Dendritic cell treated with granulocyte-macrophage colony-stimulating factor and Interleukin-4, amounts not matched to agents 40 ng/mL and 50 ng/mL, for 4 days (primary cell): ENCODE measurements around the gene SLC6A2.
"Not testable (repeated sequence)": the region's sequence is repeated elsewhere in the genome, so short reads cannot be mapped to it uniquely, and the experiment has no call there.

Experiments used
- H3K27ac Mint-ChIP-seq: one replicate; pipeline ENCODE4 v1.8.0; 2022; ENCODE audit warnings: mild to moderate bottlenecking, mixed read lengths
- H3K27me3 Mint-ChIP-seq: one replicate; pipeline ENCODE4 v1.8.0; 2022; ENCODE audit warnings: mild to moderate bottlenecking, mixed read lengths
- H3K36me3 Mint-ChIP-seq: one replicate; pipeline ENCODE4 v1.8.0; 2022; ENCODE audit warnings: low read depth, mixed read lengths
- H3K4me1 Mint-ChIP-seq: one replicate; pipeline ENCODE4 v1.8.0; 2022; ENCODE audit warnings: low read depth, mixed read lengths
- H3K4me3 Mint-ChIP-seq: one replicate; pipeline ENCODE4 v1.8.0; 2022; ENCODE audit warnings: mild to moderate bottlenecking, moderate library complexity, mixed read lengths
- H3K9me3 Mint-ChIP-seq: one replicate; pipeline ENCODE4 v1.8.0; 2022; ENCODE audit warnings: mixed read lengths
- intact Hi-C: fragments of 100-400 bp; cut with micrococcal nuclease; formaldehyde crosslinking; loops from one replicate; pipeline ENCODE4 v1.15.0; 2022

Gene SLC6A2

GRCh38 chr16:55655897-55656681, at the start of gene SLC6A2:
Gene SLC6A2 (plus strand): TSS chr16:55655988. CDS start chr16:55656695, 707 bp downstream.
- H3K4me1 Mint-ChIP-seq: no peaks in the 10 kb centered on the region
- H3K36me3 Mint-ChIP-seq: no peaks in the 10 kb centered on the region
- H3K9me3 Mint-ChIP-seq: no peaks in the 10 kb centered on the region
- intact Hi-C loops: no loop called here
- H3K27me3 Mint-ChIP-seq: peaks cover 38% of the 10 kb centered on the region
- H3K4me3 Mint-ChIP-seq: no peak within 1 kb of the TSS
- H3K27ac Mint-ChIP-seq: no peak within 1 kb of the TSS

GRCh38 chr16:55613613-55614335, 42.0 kb upstream of the SLC6A2 start:
- Mint-ChIP-seq H3K4me3 (no peak overlapping the region), H3K27me3 (no peaks in the 10 kb centered on the region)
- intact Hi-C loops: no loop called here

DNA sequence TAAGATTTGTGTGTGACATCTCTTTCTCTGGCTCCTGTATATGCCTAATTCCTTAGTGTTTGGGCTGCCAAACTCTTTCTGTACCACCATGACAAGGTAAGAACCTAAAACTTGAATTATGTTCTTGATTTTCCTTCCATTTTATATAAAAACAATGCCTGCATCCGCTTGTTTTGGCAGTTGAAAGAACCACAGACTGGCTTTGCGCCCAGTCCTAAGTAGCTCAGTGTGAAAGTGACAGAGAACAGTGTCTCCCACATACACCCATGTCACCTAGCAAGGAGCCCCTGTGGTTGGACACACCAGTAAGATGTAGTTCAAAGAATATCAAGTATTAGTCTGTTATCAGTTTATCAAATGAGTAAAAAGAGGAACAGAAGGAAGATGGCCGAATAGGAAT, 40.7 kb upstream of the SLC6A2 start:
- Mint-ChIP-seq H3K4me3 (no peak overlapping the region), H3K36me3 (no peaks in the 10 kb centered on the region), H3K27ac (no peak overlapping the region), H3K27me3 (no peaks in the 10 kb centered on the region), H3K4me1 (no peaks in the 10 kb centered on the region), H3K9me3 (peaks cover 12% of the 10 kb centered on the region)
- intact Hi-C loops: no loop called here

More at GRCh38 chr16:55613613-55614335, 42.0 kb upstream of the SLC6A2 start:
- Mint-ChIP-seq H3K27ac (no peak overlapping the region), H3K36me3 (no peaks in the 10 kb centered on the region), H3K9me3 (peaks cover 12% of the 10 kb centered on the region), H3K4me1 (no peaks in the 10 kb centered on the region)

- H3K36me3 Mint-ChIP-seq, intact Hi-C loops, H3K27me3 Mint-ChIP-seq, H3K27ac Mint-ChIP-seq, H3K4me3 Mint-ChIP-seq, H3K4me1 Mint-ChIP-seq: not testable (repeated sequence)
- H3K9me3 Mint-ChIP-seq: peaks cover 12% of the 10 kb centered on the region
Measured at GRCh38 chr16:55615670-55616069, 40.1 kb upstream of the SLC6A2 start.

DNA sequence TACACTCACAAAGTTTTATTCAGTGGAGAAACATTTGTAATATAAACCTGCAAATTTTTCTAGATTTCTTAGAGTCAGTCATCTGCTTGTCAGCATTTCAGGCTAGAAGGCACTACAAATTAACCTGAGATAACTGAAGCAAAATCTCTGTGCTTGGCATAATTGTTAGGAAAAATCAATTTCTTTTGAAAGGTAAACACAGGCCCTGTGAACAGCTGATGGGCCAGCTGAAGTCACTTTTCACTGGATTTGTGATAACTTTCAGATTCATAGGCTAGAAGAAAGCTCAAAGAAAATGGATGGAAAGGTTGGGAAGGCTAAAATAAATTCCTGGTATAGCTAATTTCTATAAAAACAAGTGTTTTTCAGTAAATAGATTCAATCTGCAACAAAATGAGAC, 34.0 kb upstream of the SLC6A2 start:
- Mint-ChIP-seq H3K27ac (no peak overlapping the region), H3K4me1 (no peaks in the 10 kb centered on the region), H3K4me3 (no peak overlapping the region), H3K36me3 (no peaks in the 10 kb centered on the region), H3K9me3 (peaks cover 6% of the 10 kb centered on the region), H3K27me3 (no peaks in the 10 kb centered on the region)
- intact Hi-C loops: no loop called here

DNA sequence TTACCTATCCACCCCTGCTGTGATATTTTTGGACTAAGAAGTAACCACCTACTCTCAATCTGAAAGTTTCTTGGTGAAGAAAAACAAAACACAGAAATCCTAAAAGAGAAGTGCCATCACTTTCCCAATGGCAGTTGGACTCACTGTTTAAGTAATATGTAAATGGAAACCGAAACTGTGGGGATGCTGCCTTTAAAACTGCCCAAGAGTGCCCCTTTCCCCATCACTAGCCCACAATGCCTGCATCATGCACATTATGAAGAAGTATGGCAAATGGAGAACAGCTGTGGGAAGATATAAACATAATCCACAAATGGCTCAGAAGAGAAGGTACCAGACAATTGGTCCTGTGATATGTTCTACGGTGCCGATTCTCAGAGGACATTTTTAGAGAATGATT, 33.5 kb upstream of the SLC6A2 start:
- no peaks in the 10 kb centered on the region for H3K4me1 Mint-ChIP-seq
- intact Hi-C loops: no loop called here
- H3K4me3 Mint-ChIP-seq: no peak overlapping the region
- no peaks in the 10 kb centered on the region for H3K36me3 Mint-ChIP-seq
- H3K27ac Mint-ChIP-seq: no peak overlapping the region
- H3K9me3 Mint-ChIP-seq: peaks cover under 1% of the 10 kb centered on the region
- no peaks in the 10 kb centered on the region for H3K27me3 Mint-ChIP-seq

DNA sequence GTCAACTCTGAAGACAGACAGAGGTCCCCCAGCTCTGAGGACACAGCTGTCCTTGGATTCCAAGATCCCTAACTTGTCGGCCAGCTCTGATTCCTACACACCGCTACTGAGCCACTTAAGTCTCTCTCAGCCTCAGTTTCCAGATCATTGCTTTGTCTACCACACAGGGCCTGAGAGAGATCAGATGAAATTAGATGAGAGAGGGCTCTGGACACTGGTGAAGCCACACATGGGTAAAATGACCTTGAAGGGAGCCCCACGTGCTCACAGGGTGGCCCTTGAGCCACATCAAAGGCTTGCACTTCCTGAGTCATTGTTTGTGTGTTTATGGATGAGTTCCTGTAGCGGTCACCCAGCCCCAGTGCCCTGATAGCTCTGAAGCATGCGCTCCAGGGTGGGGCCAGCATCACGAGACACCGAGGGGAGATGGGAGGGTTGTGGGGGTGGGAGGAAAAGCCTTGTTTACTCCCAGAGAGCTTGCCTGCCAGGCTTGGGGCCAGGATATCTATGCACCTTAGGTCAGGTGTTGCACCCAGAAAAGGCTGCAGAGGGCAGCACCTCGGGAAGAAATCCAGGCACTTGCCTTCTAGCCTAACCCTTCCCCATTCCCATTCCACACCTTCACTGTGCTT, 32.7 kb upstream of the SLC6A2 start:
- Mint-ChIP-seq H3K27ac (no peak overlapping the region), H3K27me3 (no peaks in the 10 kb centered on the region), H3K36me3 (no peaks in the 10 kb centered on the region), H3K4me1 (no peaks in the 10 kb centered on the region), H3K4me3 (no peak overlapping the region), H3K9me3 (no peaks in the 10 kb centered on the region)
- intact Hi-C loops: no loop called here

- Mint-ChIP-seq H3K4me1 (no peaks in the 10 kb centered on the region), H3K27ac (no peak overlapping the region), H3K27me3 (no peaks in the 10 kb centered on the region), H3K9me3 (no peaks in the 10 kb centered on the region), H3K36me3 (no peaks in the 10 kb centered on the region), H3K4me3 (no peak overlapping the region)
- intact Hi-C loops: no loop called here
Measured at GRCh38 chr16:55623640-55624039, 32.1 kb upstream of the SLC6A2 start.

DNA sequence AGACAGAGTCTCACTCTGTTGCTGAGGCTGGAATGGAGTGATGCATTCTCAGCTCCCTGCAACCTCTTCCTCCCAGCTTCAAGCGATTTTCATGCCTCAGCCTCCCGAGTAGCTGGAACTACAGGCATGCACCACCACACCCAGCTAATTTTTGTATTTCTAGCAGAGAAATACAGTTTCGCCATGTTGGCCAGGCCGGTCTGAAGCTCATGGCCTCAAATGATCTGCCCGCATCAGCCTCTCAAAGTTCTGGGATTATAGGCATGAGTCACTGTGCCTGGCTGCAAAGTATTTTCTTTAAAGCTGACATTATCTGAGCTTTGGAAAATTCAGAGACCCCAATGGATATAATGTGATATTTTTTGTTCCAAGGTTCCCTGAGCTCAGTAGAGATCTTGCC, 31.1 kb upstream of the SLC6A2 start:
- H3K27ac Mint-ChIP-seq: no peak overlapping the region
- H3K27me3 Mint-ChIP-seq: no peaks in the 10 kb centered on the region
- H3K9me3 Mint-ChIP-seq: no peaks in the 10 kb centered on the region
- intact Hi-C loops: no loop called here
- no peaks in the 10 kb centered on the region for H3K4me1 Mint-ChIP-seq
- no peak overlapping the region for H3K4me3 Mint-ChIP-seq
- H3K36me3 Mint-ChIP-seq: no peaks in the 10 kb centered on the region

GRCh38 chr16:55625843-55626242, 29.9 kb upstream of the SLC6A2 start:
- Mint-ChIP-seq H3K4me1 (no peaks in the 10 kb centered on the region), H3K9me3 (no peaks in the 10 kb centered on the region), H3K36me3 (no peaks in the 10 kb centered on the region), H3K27me3 (no peaks in the 10 kb centered on the region), H3K27ac (no peak overlapping the region), H3K4me3 (no peak overlapping the region)
- intact Hi-C loops: no loop called here

DNA sequence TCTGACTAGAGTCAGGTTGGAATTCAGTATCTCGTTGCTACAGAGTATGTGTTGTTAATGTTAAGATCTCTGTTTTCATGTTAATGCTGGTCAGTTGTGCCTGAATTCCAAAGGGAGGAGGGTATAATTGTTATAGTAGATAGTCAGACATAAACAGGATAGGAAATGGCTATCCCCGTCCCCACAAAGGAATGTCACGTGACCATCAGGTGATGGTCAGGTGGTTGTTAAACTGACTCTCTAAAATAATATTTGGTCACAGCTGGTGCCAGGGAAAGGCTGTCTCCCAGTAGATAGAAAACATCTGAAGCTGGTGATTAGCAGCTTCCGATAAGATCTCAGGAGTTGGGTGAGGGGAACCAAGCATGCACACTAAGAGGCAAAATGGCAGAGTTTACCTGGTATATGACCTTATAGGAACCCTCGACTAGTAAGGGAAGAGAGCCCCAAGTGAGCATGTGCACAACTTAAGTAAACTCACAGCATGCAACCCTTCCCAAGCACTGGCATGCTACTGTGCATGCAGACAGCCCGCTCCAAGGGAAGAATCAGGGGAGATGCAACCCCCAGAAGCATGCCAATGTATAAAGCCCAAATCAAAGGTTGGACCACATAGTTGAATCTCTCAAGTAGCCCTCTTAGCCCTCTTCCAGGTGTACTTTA, 27.4 kb upstream of the SLC6A2 start:
- no peaks in the 10 kb centered on the region for H3K27me3 Mint-ChIP-seq
- H3K9me3 Mint-ChIP-seq: no peaks in the 10 kb centered on the region
- no peak overlapping the region for H3K27ac Mint-ChIP-seq
- H3K4me1 Mint-ChIP-seq: no peaks in the 10 kb centered on the region
- H3K4me3 Mint-ChIP-seq: no peak overlapping the region
- H3K36me3 Mint-ChIP-seq: no peaks in the 10 kb centered on the region
- intact Hi-C loops: no loop called here

DNA sequence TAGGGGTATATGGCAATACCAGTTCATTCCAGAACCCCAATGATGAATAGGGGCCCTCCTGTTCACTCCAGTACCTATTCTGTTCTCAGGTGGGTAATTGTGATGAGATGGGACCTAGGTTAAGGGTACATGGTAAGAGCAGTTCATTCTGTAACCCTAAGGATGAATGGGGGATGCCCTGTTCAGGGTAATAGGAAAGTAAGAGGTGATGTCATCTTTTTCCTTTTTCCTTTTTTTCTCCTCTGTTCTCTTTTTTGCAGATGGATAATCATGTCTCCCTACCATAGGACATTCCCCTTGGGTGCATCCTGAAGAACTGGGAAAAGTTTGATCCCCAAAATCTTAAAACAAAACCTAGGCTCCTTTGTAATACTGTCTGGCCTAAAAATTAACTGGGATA, 25.0 kb upstream of the SLC6A2 start:
- Mint-ChIP-seq H3K4me1 (peaks cover 7% of the 10 kb centered on the region), H3K4me3 (no peak overlapping the region)

DNA sequence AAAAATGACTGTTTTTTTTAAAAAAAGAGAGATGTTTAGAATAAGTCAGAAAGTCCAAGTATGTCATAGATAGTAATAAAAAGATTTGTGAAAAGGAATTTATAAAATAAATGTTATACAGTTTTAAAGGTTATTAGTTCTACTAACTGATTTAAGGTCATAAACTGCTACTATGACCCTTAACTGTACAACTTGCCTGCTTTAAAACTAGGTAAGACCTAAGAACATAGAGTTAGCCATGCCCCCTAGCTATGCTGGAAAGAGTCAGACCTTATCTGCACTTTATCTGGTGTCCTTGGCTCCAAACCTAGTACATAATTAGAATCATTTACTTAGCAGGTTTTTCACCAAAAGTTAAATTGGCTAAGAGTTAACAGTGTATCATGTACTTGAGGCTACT, 23.5 kb upstream of the SLC6A2 start:
- Mint-ChIP-seq H3K36me3 (no peaks in the 10 kb centered on the region), H3K4me3 (no peak overlapping the region), H3K9me3 (no peaks in the 10 kb centered on the region), H3K27me3 (peaks cover 3% of the 10 kb centered on the region), H3K27ac (no peak overlapping the region), H3K4me1 (peaks cover 7% of the 10 kb centered on the region)
- intact Hi-C loops: no loop called here

More for the DNA sequence above, 25.0 kb upstream of the SLC6A2 start:
- no peaks in the 10 kb centered on the region for H3K9me3 Mint-ChIP-seq
- no peaks in the 10 kb centered on the region for H3K27me3 Mint-ChIP-seq
- intact Hi-C loops: no loop called here
- no peak overlapping the region for H3K27ac Mint-ChIP-seq
- H3K36me3 Mint-ChIP-seq: no peaks in the 10 kb centered on the region

GRCh38 chr16:55634193-55634592, 21.6 kb upstream of the SLC6A2 start:
- Mint-ChIP-seq H3K36me3 (no peaks in the 10 kb centered on the region), H3K27me3 (peaks cover 6% of the 10 kb centered on the region), H3K9me3 (no peaks in the 10 kb centered on the region), H3K4me1 (peaks cover 7% of the 10 kb centered on the region), H3K27ac (no peak overlapping the region), H3K4me3 (no peak overlapping the region)
- intact Hi-C loops: no loop called here
